WERI-Rb-1 (cell line): ENCODE data around the gene SF3B1.

Experiments
- DNase-seq: peaks from one replicate; pipeline ENCODE4 v3.0.0-alpha.2; 2020
- H3K27ac ChIP-seq: fragments of 250-450 bp; sonication (Bioruptor Pico); 2 replicates; pipeline ENCODE4 v1.5.1; 2020; ENCODE audit warnings: mild to moderate bottlenecking, moderate library complexity
- H3K27me3 ChIP-seq: fragments of 250-450 bp; sonication (Bioruptor Pico); 2 replicates; pipeline ENCODE4 v1.5.1; 2021; ENCODE audit warnings: mild to moderate bottlenecking, low read depth, moderate library complexity; ENCODE audit not compliant: insufficient read depth, severe bottlenecking
- H3K36me3 ChIP-seq: fragments of 250-450 bp; sonication (Bioruptor Pico); 2 replicates; pipeline ENCODE4 v1.5.1; 2020; ENCODE audit warnings: mild to moderate bottlenecking, moderate library complexity
- H3K4me3 ChIP-seq: 2 replicates; pipeline ENCODE4 v1.5.1; 2011; ENCODE audit warnings: low read depth, mild to moderate bottlenecking, control low read depth, low read length
- H3K9me3 ChIP-seq: fragments of 250-450 bp; sonication (Bioruptor Pico); 2 replicates; pipeline ENCODE4 v1.5.1; 2021; ENCODE audit warnings: mild to moderate bottlenecking, moderate library complexity; ENCODE audit not compliant: severe bottlenecking
- CTCF ChIP-seq: IDR thresholded peaks from 2 replicates; pipeline ENCODE4 v1.5.1; 2011; ENCODE audit warnings: low read depth, mild to moderate bottlenecking, control low read depth, inconsistent platforms, low read length

Gene SF3B1

DNA sequence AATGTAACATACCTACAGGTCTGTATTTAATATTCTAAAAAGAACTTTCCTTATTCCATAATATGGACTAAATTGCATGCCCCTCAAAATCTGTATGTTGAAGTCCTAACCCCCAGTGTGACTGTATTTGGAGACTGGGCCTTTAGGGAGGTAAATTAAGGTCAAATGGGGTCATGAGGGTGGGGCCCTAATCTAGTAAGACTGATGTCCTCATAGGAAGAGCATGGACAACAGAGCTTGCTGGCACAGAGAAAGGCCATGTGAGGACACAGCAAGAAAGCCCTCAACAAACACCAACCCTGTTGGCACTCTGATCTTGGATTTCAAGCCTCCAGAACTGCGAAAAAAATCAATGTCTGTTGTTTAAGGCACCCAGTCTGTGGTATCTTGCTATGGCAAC is 18.6 kb downstream of the SF3B1 start:
- Histone ChIP-seq H3K4me3 (no peak overlapping the region), H3K27ac (no peak overlapping the region), H3K9me3 (no peaks in the 10 kb centered on the region), H3K27me3 (no peaks in the 10 kb centered on the region), H3K36me3 (peaks cover 93% of the 10 kb centered on the region)
- no peak for DNase-seq
- TF ChIP-seq CTCF: no peak

GRCh38 chr2:197414515-197414914 is 20.3 kb downstream of the SF3B1 start:
- Histone ChIP-seq H3K27me3 (no peaks in the 10 kb centered on the region), H3K27ac (no peak overlapping the region), H3K4me3 (no peak overlapping the region), H3K9me3 (no peaks in the 10 kb centered on the region), H3K36me3 (peaks cover 94% of the 10 kb centered on the region)
- DNase-seq: no peak
- no peak for TF ChIP-seq CTCF

DNA sequence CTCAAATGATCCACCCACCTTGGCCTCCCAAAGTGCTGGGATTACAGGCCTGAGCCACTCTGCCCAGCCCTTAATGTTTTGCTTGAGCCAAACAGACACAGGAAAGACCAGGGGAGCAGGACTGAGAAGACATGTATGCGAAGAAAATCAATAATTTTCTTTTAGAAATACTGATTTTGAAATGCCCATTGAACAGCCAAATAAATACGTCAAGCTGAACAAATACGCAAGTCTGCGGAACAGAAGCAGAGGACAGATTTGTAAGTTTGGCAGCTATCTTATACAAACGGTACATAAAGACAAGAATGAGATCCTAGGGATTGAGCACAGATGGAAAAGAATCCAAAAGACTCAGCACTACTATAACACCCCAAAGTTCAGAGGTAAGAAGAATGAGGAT is 20.8 kb downstream of the SF3B1 start:
- no peak overlapping the region for H3K4me3 ChIP-seq

DNA sequence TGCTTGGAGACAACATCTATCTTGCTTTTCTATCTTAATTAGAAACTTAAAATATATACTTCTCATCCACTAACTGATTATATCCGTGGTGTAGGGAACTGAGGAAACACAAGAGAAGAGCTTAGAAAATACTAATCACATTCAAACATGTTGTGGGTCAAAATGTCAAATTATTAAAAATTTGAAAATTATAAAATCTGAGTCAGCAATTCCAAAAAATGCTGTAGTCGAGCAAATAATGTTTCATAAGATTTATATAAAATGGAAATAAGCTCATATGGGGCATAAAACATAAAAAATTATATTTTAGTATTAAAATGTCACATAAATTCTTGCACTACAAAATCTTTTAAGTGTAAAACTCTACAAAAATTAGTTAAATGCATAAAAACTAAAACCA is 29.2 kb downstream of the SF3B1 start:
- DNase-seq: no peak
- Histone ChIP-seq H3K4me3 (no peak overlapping the region), H3K27me3 (no peaks in the 10 kb centered on the region), H3K36me3 (peaks cover 95% of the 10 kb centered on the region), H3K9me3 (no peaks in the 10 kb centered on the region), H3K27ac (no peak overlapping the region)
- no peak for TF ChIP-seq CTCF

More for the DNA sequence above, 20.8 kb downstream of the SF3B1 start:
- no peak for DNase-seq
- Histone ChIP-seq H3K27me3 (no peaks in the 10 kb centered on the region), H3K27ac (no peak overlapping the region), H3K9me3 (no peaks in the 10 kb centered on the region), H3K36me3 (peaks cover 94% of the 10 kb centered on the region)
- TF ChIP-seq CTCF: no peak

- Histone ChIP-seq H3K36me3 (peaks cover 100% of the 10 kb centered on the region), H3K9me3 (no peaks in the 10 kb centered on the region), H3K4me3 (no peak overlapping the region), H3K27me3 (no peaks in the 10 kb centered on the region), H3K27ac (no peak overlapping the region)
- TF ChIP-seq CTCF: no peak
- DNase-seq: no peak
These were observed 34.8 kb downstream of the SF3B1 start for GRCh38 chr2:197399887-197400540.

DNA sequence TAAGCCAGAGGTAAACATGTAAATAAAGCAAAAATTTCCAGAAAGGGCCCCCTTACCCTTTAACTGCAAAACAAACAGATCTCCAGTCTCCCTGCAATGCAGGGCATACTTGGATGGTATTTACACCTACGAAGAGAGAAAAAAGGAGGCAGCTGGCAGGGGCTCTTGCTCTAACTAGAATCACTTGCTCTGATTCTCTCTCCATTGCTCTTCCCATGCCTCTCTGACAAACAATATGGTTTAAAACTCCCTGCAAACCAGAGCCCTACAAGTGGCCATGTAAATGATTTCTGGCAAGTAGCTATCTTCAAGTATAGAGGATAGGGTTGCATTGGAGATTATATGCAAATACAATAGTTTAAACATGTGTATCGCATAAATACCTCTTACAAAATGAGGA is 35.9 kb downstream of the SF3B1 start:
- Histone ChIP-seq H3K4me3 (no peak overlapping the region), H3K36me3 (peaks cover 100% of the 10 kb centered on the region), H3K9me3 (no peaks in the 10 kb centered on the region), H3K27ac (no peak overlapping the region), H3K27me3 (no peaks in the 10 kb centered on the region)
- no peak for TF ChIP-seq CTCF
- DNase-seq: no peak
